HepG2 (cell line): ENCODE measurements around the gene CBX2. TPM values are rescaled to one million over a fixed set of nuclear protein-coding genes. Genes with fewer than 3 reads are reported as not detected.

Experiments used
- BCL3 ChIP-seq: sonication (generic); formaldehyde crosslinking; IDR thresholded peaks from 2 replicates; pipeline ENCODE4 v1.5.1; 2020; ENCODE audit warnings: mild to moderate bottlenecking, missing genetic modification reagents, moderate library complexity
- CTCF ChIP-seq: sonication (generic); formaldehyde crosslinking; IDR thresholded peaks from 2 replicates; pipeline ENCODE4 v1.5.0; 2020; ENCODE audit warnings: mild to moderate bottlenecking, missing genetic modification reagents, moderate library complexity
- FLYWCH1 ChIP-seq: sonication (generic); formaldehyde crosslinking; IDR thresholded peaks from 2 replicates; pipeline ENCODE4 v1.8.1; 2023; ENCODE audit warnings: mild to moderate bottlenecking, missing genetic modification reagents
- GABPB1 ChIP-seq: IDR thresholded peaks from 2 replicates; pipeline ENCODE4 v1.6.1; 2016; ENCODE audit warnings: mild to moderate bottlenecking, missing genetic modification reagents, moderate library complexity, missing compliant biosample characterization
- HDAC1 ChIP-seq: sonication (generic); formaldehyde crosslinking; IDR thresholded peaks from 2 replicates; pipeline ENCODE4 v1.5.1; 2020; ENCODE audit warnings: mild to moderate bottlenecking, missing genetic modification reagents
- HHEX ChIP-seq: IDR thresholded peaks from 2 replicates; pipeline ENCODE4 v1.6.1; 2016; ENCODE audit warnings: control low read depth
- ISL2 ChIP-seq: sonication (generic); formaldehyde crosslinking; IDR thresholded peaks from 2 replicates; pipeline ENCODE4 v1.5.0; 2020; ENCODE audit warnings: missing genetic modification reagents
- KLF12 ChIP-seq: sonication (generic); formaldehyde crosslinking; IDR thresholded peaks from 2 replicates; pipeline ENCODE4 v1.4.0; 2020; ENCODE audit warnings: missing genetic modification reagents, borderline replicate concordance
- NCOR1 ChIP-seq: fragments of 200-600 bp; sonication (generic); IDR thresholded peaks from 2 replicates; pipeline ENCODE4 v1.7.0; 2017; ENCODE audit warnings: antibody characterized with exemption, low read length, borderline replicate concordance
- POGZ ChIP-seq: sonication (generic); formaldehyde crosslinking; IDR thresholded peaks from 2 replicates; pipeline ENCODE4 v1.4.0; 2020; ENCODE audit warnings: mild to moderate bottlenecking, missing genetic modification reagents
- POLR2AphosphoS2 ChIP-seq: IDR thresholded peaks from 2 replicates; pipeline ENCODE4 v1.6.1; 2011; ENCODE audit warnings: low read depth, low read length, improper control_type of control experiment
- SAP130 ChIP-seq: IDR thresholded peaks from 2 replicates; pipeline ENCODE4 v1.6.1; 2016; ENCODE audit warnings: low read depth
- SSRP1 ChIP-seq: IDR thresholded peaks from 2 replicates; pipeline ENCODE4 v1.6.1; 2016; ENCODE audit warnings: control low read depth
- ZFAT ChIP-seq: sonication (generic); formaldehyde crosslinking; conservative IDR thresholded peaks from 2 replicates; pipeline ENCODE4 v1.8.1; 2023; ENCODE audit warnings: missing genetic modification reagents, inconsistent platforms
- ZNF430 ChIP-seq: sonication (generic); formaldehyde crosslinking; IDR thresholded peaks from 2 replicates; pipeline ENCODE4 v1.9.0; 2021; ENCODE audit warnings: mild to moderate bottlenecking, missing genetic modification reagents
- ZNF629 ChIP-seq: sonication (generic); formaldehyde crosslinking; conservative IDR thresholded peaks from 2 replicates; pipeline ENCODE4 v1.5.0; 2020; ENCODE audit warnings: missing genetic modification reagents
- ZNF652 ChIP-seq: IDR thresholded peaks from 2 replicates; pipeline ENCODE4 v1.6.1; 2016; ENCODE audit warnings: low read depth, borderline replicate concordance
- ZNF83 ChIP-seq: sonication (generic); formaldehyde crosslinking; IDR thresholded peaks from 2 replicates; pipeline ENCODE4 v1.4.0; 2020; ENCODE audit warnings: missing genetic modification reagents, mild to moderate bottlenecking, borderline replicate concordance
- polyA plus RNA-seq, 8 experiments: library from polyadenylated mRNA; depleted of rRNA in 3 of 8; stranded (reverse) in 7 of 8; unstranded in 1 of 8; fragments of >200 nt; fragmentation: Illumina TruSeq in 4 of 8; extraction: Trizol in 4 of 8; gene quantifications; 2 replicates each; pipeline versions ENCODE4 v1.2.1 to v1.2.3, GENCODE V29; 2011 to 2016; ENCODE audit warnings: low read depth in 4 of 8, missing spikeins in 1 of 8, mixed read lengths in 1 of 8; ENCODE audit not compliant: insufficient read depth in 1 of 8
- total RNA-seq, 5 experiments: library from RNA; depleted of rRNA; stranded (reverse); fragments of >200 nt; fragmentation: Illumina TruSeq; extraction: Trizol; gene quantifications; 2 replicates each; pipeline ENCODE4 v1.2.3, GENCODE V29; 2016; ENCODE audit warnings: low read depth in 1 of 5
- TF ChIP-seq, protein P1 (sequence below): IDR thresholded peaks from 2 replicates; pipeline ENCODE4 v1.6.1; 2016; ENCODE audit warnings: missing genetic modification reagents, missing compliant biosample characterization
- TF ChIP-seq, protein P2 (sequence below): sonication (generic); formaldehyde crosslinking; IDR thresholded peaks from 2 replicates; pipeline ENCODE4 v1.8.1; 2023; ENCODE audit warnings: missing genetic modification reagents, inconsistent platforms, borderline replicate concordance
- TF ChIP-seq, protein P3 (sequence below): sonication (generic); formaldehyde crosslinking; conservative IDR thresholded peaks from 2 replicates; pipeline ENCODE4 v1.8.1; 2023; ENCODE audit warnings: missing genetic modification reagents
- TF ChIP-seq, protein P4 (sequence below): sonication (generic); formaldehyde crosslinking; IDR thresholded peaks from 2 replicates; pipeline ENCODE4 v1.9.0; 2021; ENCODE audit warnings: missing genetic modification reagents, borderline replicate concordance

Gene CBX2
- total and polyA plus RNA-seq, 2 of the 13 experiments (the other 11 are each of a cell fraction or from before 2014, with no cell fraction given) = 14.5 to 31.1 TPM

GRCh38 chr17:79822583-79823124 lies 44.7 kb downstream of the CBX2 start (continued):
- peak; percentile 71; the same call in 1 of the 2 replicates for TF ChIP-seq BCL3 (CRISPR knock-in tag)
- TF ChIP-seq KLF12 = peak; percentile 92
- TF ChIP-seq, protein P1, sequence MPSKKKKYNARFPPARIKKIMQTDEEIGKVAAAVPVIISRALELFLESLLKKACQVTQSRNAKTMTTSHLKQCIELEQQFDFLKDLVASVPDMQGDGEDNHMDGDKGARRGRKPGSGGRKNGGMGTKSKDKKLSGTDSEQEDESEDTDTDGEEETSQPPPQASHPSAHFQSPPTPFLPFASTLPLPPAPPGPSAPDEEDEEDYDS = peak; percentile 77; the same call in 1 of the 2 replicates
- peak; percentile 67; the same call in 1 of the 2 replicates for TF ChIP-seq NCOR1
- no peak for TF ChIP-seq POLR2AphosphoS2
- TF ChIP-seq HHEX (CRISPR knock-in tag) = peak; percentile 88
- no peak for TF ChIP-seq ZNF83 (CRISPR knock-in tag)
- peak; percentile 91 for TF ChIP-seq HDAC1 (CRISPR knock-in tag)
- peak; percentile 65; the same call in 1 of the 2 replicates for TF ChIP-seq ZNF652 (CRISPR knock-in tag)
- TF ChIP-seq, protein P2, sequence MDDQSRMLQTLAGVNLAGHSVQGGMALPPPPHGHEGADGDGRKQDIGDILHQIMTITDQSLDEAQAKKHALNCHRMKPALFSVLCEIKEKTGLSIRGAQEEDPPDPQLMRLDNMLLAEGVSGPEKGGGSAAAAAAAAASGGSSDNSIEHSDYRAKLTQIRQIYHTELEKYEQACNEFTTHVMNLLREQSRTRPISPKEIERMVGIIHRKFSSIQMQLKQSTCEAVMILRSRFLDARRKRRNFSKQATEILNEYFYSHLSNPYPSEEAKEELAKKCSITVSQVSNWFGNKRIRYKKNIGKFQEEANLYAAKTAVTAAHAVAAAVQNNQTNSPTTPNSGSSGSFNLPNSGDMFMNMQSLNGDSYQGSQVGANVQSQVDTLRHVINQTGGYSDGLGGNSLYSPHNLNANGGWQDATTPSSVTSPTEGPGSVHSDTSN (CRISPR knock-in tag) = no peak
- TF ChIP-seq, protein P3, sequence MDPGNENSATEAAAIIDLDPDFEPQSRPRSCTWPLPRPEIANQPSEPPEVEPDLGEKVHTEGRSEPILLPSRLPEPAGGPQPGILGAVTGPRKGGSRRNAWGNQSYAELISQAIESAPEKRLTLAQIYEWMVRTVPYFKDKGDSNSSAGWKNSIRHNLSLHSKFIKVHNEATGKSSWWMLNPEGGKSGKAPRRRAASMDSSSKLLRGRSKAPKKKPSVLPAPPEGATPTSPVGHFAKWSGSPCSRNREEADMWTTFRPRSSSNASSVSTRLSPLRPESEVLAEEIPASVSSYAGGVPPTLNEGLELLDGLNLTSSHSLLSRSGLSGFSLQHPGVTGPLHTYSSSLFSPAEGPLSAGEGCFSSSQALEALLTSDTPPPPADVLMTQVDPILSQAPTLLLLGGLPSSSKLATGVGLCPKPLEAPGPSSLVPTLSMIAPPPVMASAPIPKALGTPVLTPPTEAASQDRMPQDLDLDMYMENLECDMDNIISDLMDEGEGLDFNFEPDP = no peak
- no peak for TF ChIP-seq SSRP1 (CRISPR knock-in tag)
- peak; percentile 94 for TF ChIP-seq SAP130 (CRISPR knock-in tag)
- TF ChIP-seq GABPB1 (CRISPR knock-in tag) = peak; percentile 30; the same call in 1 of the 2 replicates
- peak; percentile 87 for TF ChIP-seq ZNF430 (CRISPR knock-in tag)
- peak; percentile 55 for TF ChIP-seq ISL2 (CRISPR knock-in tag)
- TF ChIP-seq CTCF (CRISPR knock-in tag) = 0 out of 2 replicates have a peak, but pooled peaks have one; percentile 14
- TF ChIP-seq ZNF629 = peak; percentile 39; the same call in 1 of the 2 replicates
- TF ChIP-seq, protein P4, sequence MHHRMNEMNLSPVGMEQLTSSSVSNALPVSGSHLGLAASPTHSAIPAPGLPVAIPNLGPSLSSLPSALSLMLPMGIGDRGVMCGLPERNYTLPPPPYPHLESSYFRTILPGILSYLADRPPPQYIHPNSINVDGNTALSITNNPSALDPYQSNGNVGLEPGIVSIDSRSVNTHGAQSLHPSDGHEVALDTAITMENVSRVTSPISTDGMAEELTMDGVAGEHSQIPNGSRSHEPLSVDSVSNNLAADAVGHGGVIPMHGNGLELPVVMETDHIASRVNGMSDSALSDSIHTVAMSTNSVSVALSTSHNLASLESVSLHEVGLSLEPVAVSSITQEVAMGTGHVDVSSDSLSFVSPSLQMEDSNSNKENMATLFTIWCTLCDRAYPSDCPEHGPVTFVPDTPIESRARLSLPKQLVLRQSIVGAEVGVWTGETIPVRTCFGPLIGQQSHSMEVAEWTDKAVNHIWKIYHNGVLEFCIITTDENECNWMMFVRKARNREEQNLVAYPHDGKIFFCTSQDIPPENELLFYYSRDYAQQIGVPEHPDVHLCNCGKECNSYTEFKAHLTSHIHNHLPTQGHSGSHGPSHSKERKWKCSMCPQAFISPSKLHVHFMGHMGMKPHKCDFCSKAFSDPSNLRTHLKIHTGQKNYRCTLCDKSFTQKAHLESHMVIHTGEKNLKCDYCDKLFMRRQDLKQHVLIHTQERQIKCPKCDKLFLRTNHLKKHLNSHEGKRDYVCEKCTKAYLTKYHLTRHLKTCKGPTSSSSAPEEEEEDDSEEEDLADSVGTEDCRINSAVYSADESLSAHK (CRISPR knock-in tag) = no peak
- 0 out of 2 replicates have a peak, but pooled peaks have one; percentile 41 for TF ChIP-seq ZFAT
- no peak for TF ChIP-seq FLYWCH1 (CRISPR knock-in tag)
- peak; percentile 74 for TF ChIP-seq POGZ (CRISPR knock-in tag)
